Measurements from ENCODE around the gene XPA.

XPA gene

DNA sequence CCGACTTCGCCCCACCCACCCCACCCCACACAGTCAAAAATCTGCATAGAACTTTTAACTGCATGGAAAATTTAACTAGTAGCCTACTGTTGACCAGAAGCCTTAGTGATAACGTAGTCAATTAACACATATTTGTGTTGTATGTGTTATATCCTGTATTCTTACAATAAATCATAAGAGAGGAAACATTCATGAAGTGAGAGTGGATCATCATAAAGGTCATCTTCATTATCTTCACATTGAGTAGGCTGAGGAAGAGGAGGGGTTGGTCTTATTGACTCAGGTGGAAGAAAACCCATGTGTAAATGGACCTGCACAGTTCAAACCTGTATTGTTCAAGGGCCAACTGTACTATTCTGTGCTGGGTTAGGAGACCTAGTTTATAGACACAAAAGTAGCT, 31.4 kb downstream of the XPA start:
- no peak for TF ChIP-seq CREB1 (IDR thresholded peaks at IDR 0.05; ENCODE audit: low read depth)

DNA sequence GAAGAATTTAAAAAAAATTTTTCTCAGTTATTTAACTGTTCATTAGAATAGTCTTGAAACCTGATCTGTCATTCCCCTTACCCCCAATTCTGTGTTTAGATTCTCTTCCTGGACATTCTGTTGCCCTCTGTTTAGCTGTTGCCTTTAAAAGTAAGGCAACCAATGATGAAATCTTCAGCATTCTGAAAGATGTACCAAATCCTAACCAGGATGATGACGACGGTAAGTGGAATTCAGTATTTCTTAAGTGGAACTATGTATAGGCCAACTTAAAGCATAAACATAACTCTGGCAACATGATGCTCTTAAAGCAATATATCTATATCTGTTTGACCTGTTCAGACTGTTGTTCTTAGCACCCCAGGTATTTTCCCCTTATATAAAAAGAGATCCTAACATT, 36.3 kb downstream of the XPA start:
- no peak for TF ChIP-seq TAF1 (IDR thresholded peaks at IDR 0.05; ENCODE audit: low read depth)
- TF ChIP-seq ZBTB7A (IDR thresholded peaks at IDR 0.05; ENCODE audit: low read depth) = no peak
- TF ChIP-seq, protein P1, sequence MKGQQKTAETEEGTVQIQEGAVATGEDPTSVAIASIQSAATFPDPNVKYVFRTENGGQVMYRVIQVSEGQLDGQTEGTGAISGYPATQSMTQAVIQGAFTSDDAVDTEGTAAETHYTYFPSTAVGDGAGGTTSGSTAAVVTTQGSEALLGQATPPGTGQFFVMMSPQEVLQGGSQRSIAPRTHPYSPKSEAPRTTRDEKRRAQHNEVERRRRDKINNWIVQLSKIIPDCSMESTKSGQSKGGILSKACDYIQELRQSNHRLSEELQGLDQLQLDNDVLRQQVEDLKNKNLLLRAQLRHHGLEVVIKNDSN (IDR thresholded peaks at IDR 0.05) = no peak
- no peak for TF ChIP-seq FOXM1 (IDR thresholded peaks at IDR 0.05; ENCODE audit: borderline replicate concordance, low read depth)
- TF ChIP-seq, protein P2, sequence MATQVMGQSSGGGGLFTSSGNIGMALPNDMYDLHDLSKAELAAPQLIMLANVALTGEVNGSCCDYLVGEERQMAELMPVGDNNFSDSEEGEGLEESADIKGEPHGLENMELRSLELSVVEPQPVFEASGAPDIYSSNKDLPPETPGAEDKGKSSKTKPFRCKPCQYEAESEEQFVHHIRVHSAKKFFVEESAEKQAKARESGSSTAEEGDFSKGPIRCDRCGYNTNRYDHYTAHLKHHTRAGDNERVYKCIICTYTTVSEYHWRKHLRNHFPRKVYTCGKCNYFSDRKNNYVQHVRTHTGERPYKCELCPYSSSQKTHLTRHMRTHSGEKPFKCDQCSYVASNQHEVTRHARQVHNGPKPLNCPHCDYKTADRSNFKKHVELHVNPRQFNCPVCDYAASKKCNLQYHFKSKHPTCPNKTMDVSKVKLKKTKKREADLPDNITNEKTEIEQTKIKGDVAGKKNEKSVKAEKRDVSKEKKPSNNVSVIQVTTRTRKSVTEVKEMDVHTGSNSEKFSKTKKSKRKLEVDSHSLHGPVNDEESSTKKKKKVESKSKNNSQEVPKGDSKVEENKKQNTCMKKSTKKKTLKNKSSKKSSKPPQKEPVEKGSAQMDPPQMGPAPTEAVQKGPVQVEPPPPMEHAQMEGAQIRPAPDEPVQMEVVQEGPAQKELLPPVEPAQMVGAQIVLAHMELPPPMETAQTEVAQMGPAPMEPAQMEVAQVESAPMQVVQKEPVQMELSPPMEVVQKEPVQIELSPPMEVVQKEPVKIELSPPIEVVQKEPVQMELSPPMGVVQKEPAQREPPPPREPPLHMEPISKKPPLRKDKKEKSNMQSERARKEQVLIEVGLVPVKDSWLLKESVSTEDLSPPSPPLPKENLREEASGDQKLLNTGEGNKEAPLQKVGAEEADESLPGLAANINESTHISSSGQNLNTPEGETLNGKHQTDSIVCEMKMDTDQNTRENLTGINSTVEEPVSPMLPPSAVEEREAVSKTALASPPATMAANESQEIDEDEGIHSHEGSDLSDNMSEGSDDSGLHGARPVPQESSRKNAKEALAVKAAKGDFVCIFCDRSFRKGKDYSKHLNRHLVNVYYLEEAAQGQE (IDR thresholded peaks at IDR 0.05; ENCODE audit: low read depth) = no peak
- no peak for TF ChIP-seq TCF12 (IDR thresholded peaks at IDR 0.05; ENCODE audit: low read depth)
- no peak for TF ChIP-seq EGR1 (IDR thresholded peaks at IDR 0.05)
- TF ChIP-seq YY1 (IDR thresholded peaks at IDR 0.05; ENCODE audit: low read depth) = no peak
- TF ChIP-seq, protein P3, sequence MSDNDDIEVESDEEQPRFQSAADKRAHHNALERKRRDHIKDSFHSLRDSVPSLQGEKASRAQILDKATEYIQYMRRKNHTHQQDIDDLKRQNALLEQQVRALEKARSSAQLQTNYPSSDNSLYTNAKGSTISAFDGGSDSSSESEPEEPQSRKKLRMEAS (IDR thresholded peaks at IDR 0.05) = no peak
- no peak for TF ChIP-seq TEAD4 (IDR thresholded peaks at IDR 0.05)

DNA sequence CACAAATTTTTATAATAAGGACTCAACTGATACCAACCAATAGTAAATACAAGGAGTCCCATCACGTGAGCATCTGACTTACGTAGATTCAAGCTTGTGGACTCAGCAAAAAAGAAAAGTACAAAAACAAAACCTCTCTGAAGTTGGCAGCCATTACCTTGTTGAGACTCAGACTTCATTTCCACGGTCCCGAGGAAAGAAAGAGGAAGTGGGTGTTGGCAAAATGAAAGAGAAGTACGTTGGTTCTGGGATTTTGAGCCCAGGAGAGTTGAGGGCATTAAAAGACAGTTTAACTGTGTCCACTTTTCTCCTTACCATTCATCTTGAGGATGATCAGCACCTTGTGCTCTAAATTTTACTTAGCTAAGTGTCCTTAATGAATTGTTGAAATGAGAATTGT, 36.8 kb downstream of the XPA start:
- TF ChIP-seq, protein P3 (IDR thresholded peaks at IDR 0.05) = no peak
- TF ChIP-seq TEAD4 (IDR thresholded peaks at IDR 0.05) (no peak), NFIC (IDR thresholded peaks at IDR 0.05) (no peak), CREB1 (IDR thresholded peaks at IDR 0.05; ENCODE audit: low read depth) (no peak), FOXM1 (IDR thresholded peaks at IDR 0.05; ENCODE audit: borderline replicate concordance, low read depth) (no peak), YY1 (IDR thresholded peaks at IDR 0.05; ENCODE audit: low read depth) (no peak), CEBPB (IDR thresholded peaks at IDR 0.05) (no peak), ZBTB7A (IDR thresholded peaks at IDR 0.05; ENCODE audit: low read depth) (no peak), EP300 (IDR thresholded peaks at IDR 0.05; ENCODE audit: borderline replicate concordance) (no peak), TCF12 (IDR thresholded peaks at IDR 0.05; ENCODE audit: low read depth) (no peak), TAF1 (IDR thresholded peaks at IDR 0.05; ENCODE audit: low read depth) (no peak), EGR1 (IDR thresholded peaks at IDR 0.05) (no peak), RAD21 (IDR thresholded peaks at IDR 0.05; ENCODE audit: low read depth) (no peak)
- TF ChIP-seq, protein P2 (IDR thresholded peaks at IDR 0.05; ENCODE audit: low read depth) = no peak
- TF ChIP-seq, protein P1 (IDR thresholded peaks at IDR 0.05) = no peak

DNA sequence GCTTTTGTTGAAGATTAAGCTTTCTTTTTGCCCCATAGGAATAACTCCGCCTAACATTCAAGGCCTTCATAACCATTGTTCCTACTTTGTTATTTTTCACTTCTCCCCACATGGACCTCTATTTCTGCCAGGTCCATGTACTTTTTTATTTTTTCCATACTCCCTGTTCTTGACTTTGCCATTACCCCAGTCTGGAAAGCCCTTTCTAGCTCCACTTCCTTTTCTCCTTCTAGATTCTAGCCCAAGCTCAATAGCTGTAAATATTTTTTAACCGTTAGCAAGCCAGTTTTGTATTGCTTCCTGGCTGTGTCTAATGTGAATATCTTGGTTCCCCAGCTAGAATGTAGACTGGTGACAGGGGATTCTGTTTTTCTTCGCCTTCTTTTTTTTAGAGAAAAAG, 37.4 kb downstream of the XPA start:
- TF ChIP-seq EGR1 (IDR thresholded peaks at IDR 0.05) (no peak), EP300 (IDR thresholded peaks at IDR 0.05; ENCODE audit: borderline replicate concordance) (no peak), RAD21 (IDR thresholded peaks at IDR 0.05; ENCODE audit: low read depth) (no peak), CREB1 (IDR thresholded peaks at IDR 0.05; ENCODE audit: low read depth) (no peak), FOXM1 (IDR thresholded peaks at IDR 0.05; ENCODE audit: borderline replicate concordance, low read depth) (no peak), TAF1 (IDR thresholded peaks at IDR 0.05; ENCODE audit: low read depth) (no peak), YY1 (IDR thresholded peaks at IDR 0.05; ENCODE audit: low read depth) (no peak), CEBPB (IDR thresholded peaks at IDR 0.05) (no peak), ZBTB7A (IDR thresholded peaks at IDR 0.05; ENCODE audit: low read depth) (no peak)
- TF ChIP-seq, protein P3 (IDR thresholded peaks at IDR 0.05) = no peak
- TF ChIP-seq, protein P2 (IDR thresholded peaks at IDR 0.05; ENCODE audit: low read depth) = no peak
- TF ChIP-seq, protein P1 (IDR thresholded peaks at IDR 0.05) = no peak
